ENCODE measurements around the gene ZNRF3. TPM values are rescaled to one million over a fixed set of nuclear protein-coding genes. Genes with fewer than 3 reads are reported as not detected.

Gene ZNRF3
- polyA plus RNA-seq, 1 of the 3 experiments (the other 2 are of a cell fraction) = 4.2 TPM

GRCh38 chr22:28951969-28952521 is 68.7 kb downstream of the ZNRF3 start:
- H2AFZ ChIP-seq (ENCODE audit: low read depth) = no peak overlapping the region
- peaks cover 0 to 16% of the 10 kb centered on the region in 2 experiments; a peak in 3 of 4 replicates for H3K4me1 ChIP-seq (ENCODE audit: control insufficient read depth in 1 of 2, insufficient read depth in 2 of 2, low read depth in 1 of 2, low read length in 1 of 2)
- ChIA-PET CTCF (interaction anchor here (0.7 to 1.0 kb wide), 2 partner anchors 29 to 522 kb away, joined by 3 read pairs; no protein-coding TSS in a partner anchor), POLR2A (no interaction called here)
- no peak overlapping the region for H3K9ac ChIP-seq
- no peak overlapping the region for H3K4me3 ChIP-seq (ENCODE audit: low read depth in 2 of 2, low read length in 1 of 2)
- DNase-seq = no peak
- H3K9me2 ChIP-seq = no peaks in the 10 kb centered on the region
- peak overlapping the region; percentile 27; the same call in 1 of the 2 replicates for H3K4me2 ChIP-seq
- no peaks in the 10 kb centered on the region for H3K9me3 ChIP-seq
- H3K27ac ChIP-seq (ENCODE audit: low read depth in 2 of 2, low read length in 1 of 2) = peak overlapping the region; percentile 12 to 54; a peak in 3 of 4 replicates
- peaks cover 20% of the 10 kb centered on the region for H4K20me1 ChIP-seq (ENCODE audit: insufficient read depth)
- TF ChIP-seq MAX (IDR thresholded peaks at IDR 0.05; ENCODE audit: low read depth) = no peak
- TF ChIP-seq RAD21 (IDR thresholded peaks at IDR 0.05; ENCODE audit: low read length) = peak; percentile 30
- 89% methylated on average over 8 of the region's 8 CpGs for WGBS (ENCODE audit: low lambda C conversion rate)
- no peaks in the 10 kb centered on the region for H3K27me3 ChIP-seq (ENCODE audit: insufficient read depth)
- H3K36me3 ChIP-seq (replicated peaks in 1 of 2; ENCODE audit: control insufficient read depth in 1 of 2, insufficient read depth in 2 of 2, low read length in 1 of 2) = no peaks in the 10 kb centered on the region
- peaks cover 36% of the 10 kb centered on the region for H3K79me2 ChIP-seq (ENCODE audit: insufficient read depth)
- H3F3A ChIP-seq (replicated peaks; ENCODE audit: insufficient read depth) = no peaks in the 10 kb centered on the region

- Histone ChIP-seq H3F3A (replicated peaks; ENCODE audit: insufficient read depth) (no peaks in the 10 kb centered on the region), H3K27me3 (ENCODE audit: insufficient read depth) (no peaks in the 10 kb centered on the region), H3K36me3 (replicated peaks in 1 of 2; ENCODE audit: control insufficient read depth in 1 of 2, insufficient read depth in 2 of 2, low read length in 1 of 2) (no peaks in the 10 kb centered on the region), H3K4me3 (ENCODE audit: low read depth in 2 of 2, low read length in 1 of 2) (no peak overlapping the region), H3K79me2 (ENCODE audit: insufficient read depth) (peaks cover 33% of the 10 kb centered on the region), H3K9ac (no peak overlapping the region), H2AFZ (ENCODE audit: low read depth) (no peak overlapping the region), H3K9me3 (no peaks in the 10 kb centered on the region), H3K9me2 (no peaks in the 10 kb centered on the region), H3K4me1 (ENCODE audit: control insufficient read depth in 1 of 2, insufficient read depth in 2 of 2, low read depth in 1 of 2, low read length in 1 of 2) (peaks cover 0 to 16% of the 10 kb centered on the region in 2 experiments; a peak in 3 of 4 replicates), H3K4me2 (peak overlapping the region; percentile 27; the same call in 1 of the 2 replicates), H3K27ac (ENCODE audit: low read depth in 2 of 2, low read length in 1 of 2) (peak overlapping the region; percentile 44 to 54; a peak in 3 of 4 replicates), H4K20me1 (ENCODE audit: insufficient read depth) (peaks cover 20% of the 10 kb centered on the region)
- DNase-seq = no peak
- CTCF ChIA-PET = no interaction called here
- POLR2A ChIA-PET = no interaction called here
- 73% methylated on average over 1 of the region's 2 CpGs for WGBS (ENCODE audit: low lambda C conversion rate)
- no peak for TF ChIP-seq YY1 (IDR thresholded peaks at IDR 0.05; ENCODE audit: low read depth)
- TF ChIP-seq GATA2 (CRISPR knock-in tag; IDR thresholded peaks at IDR 0.05) = no peak
- TF ChIP-seq TEAD4 (IDR thresholded peaks at IDR 0.05; ENCODE audit: borderline replicate concordance, insufficient read depth) = no peak
- TF ChIP-seq CHD2 (IDR thresholded peaks at IDR 0.05; ENCODE audit: low read length, partially characterized antibody) = no peak
- TF ChIP-seq ZBTB33 (IDR thresholded peaks at IDR 0.05; ENCODE audit: borderline replicate concordance, low read depth) = no peak
- no peak for TF ChIP-seq MAX (IDR thresholded peaks at IDR 0.05; ENCODE audit: low read depth)
- peak; percentile 40; the same call in 1 of the 2 replicates for TF ChIP-seq JUND (IDR thresholded peaks at IDR 0.05)
- TF ChIP-seq FOXJ3 (CRISPR knock-in tag; IDR thresholded peaks at IDR 0.05) = no peak
- TF ChIP-seq FOXM1 (IDR thresholded peaks at IDR 0.05; ENCODE audit: low read depth) = no peak
- TF ChIP-seq GABPA (IDR thresholded peaks at IDR 0.05; ENCODE audit: low read depth) = no peak
- no peak for TF ChIP-seq RCOR1 (IDR thresholded peaks at IDR 0.05; ENCODE audit: low read length)
- no peak for TF ChIP-seq SMC3 (IDR thresholded peaks at IDR 0.05; ENCODE audit: low read depth, low read length)
- TF ChIP-seq EZH2phosphoT487 (IDR thresholded peaks at IDR 0.05; ENCODE audit: borderline replicate concordance, low read depth) = no peak
- no peak for TF ChIP-seq RFX5 (IDR thresholded peaks at IDR 0.05; ENCODE audit: low read length)
- TF ChIP-seq NRF1 (IDR thresholded peaks at IDR 0.05; ENCODE audit: low read depth, low read length) = no peak
- no peak for TF ChIP-seq RAD21 (IDR thresholded peaks at IDR 0.05; ENCODE audit: low read length)
- no peak for TF ChIP-seq POLR2AphosphoS5 (IDR thresholded peaks at IDR 0.05; ENCODE audit: low read depth, low read length)
- no peak for TF ChIP-seq USF1 (IDR thresholded peaks at IDR 0.05; ENCODE audit: borderline replicate concordance, low read depth)
- no peak for TF ChIP-seq MXI1 (IDR thresholded peaks at IDR 0.05; ENCODE audit: low read depth, low read length)
- 0 out of 2 replicates have a peak, but pooled peaks have one; percentile 27 for TF ChIP-seq RXRA (IDR thresholded peaks at IDR 0.05; ENCODE audit: borderline replicate concordance, low read depth)
- no peak for TF ChIP-seq USF2 (IDR thresholded peaks at IDR 0.05; ENCODE audit: borderline replicate concordance, low read depth, low read length)
- peak; percentile 67 for TF ChIP-seq TCF12 (IDR thresholded peaks at IDR 0.05)
These were observed 69.5 kb downstream of the ZNRF3 start for GRCh38 chr22:28952857-28953256.

Data from SK-N-SH (cell line).